ENCODE data around the gene CRACR2B. TPM values are rescaled to one million over a fixed set of nuclear protein-coding genes. Genes with fewer than 3 reads are reported as not detected.

CRACR2B gene
- total RNA-seq, 1 experiment from 2014 or later: 11.8 TPM

GRCh38 chr11:862696-863022, 34.9 kb downstream of the CRACR2B start:
- RAD21 ChIA-PET (ENCODE audit: low non-redundant PET in 1 of 2, low total read pairs in 2 of 2, uncharacterized antibody in 2 of 2, unreplicated experiment in 2 of 2): no interaction called here
- BruUV-seq (replicated peaks): no TSS peak
- Histone ChIP-seq H3K9me2 (ENCODE audit: insufficient read depth) (no peaks in the 10 kb centered on the region), H3K79me2 (ENCODE audit: insufficient read depth, low read length) (no peaks in the 10 kb centered on the region), H3K9me3 (ENCODE audit: control insufficient read depth in 1 of 2, insufficient read depth in 1 of 2, low read depth in 1 of 2, low read length in 2 of 2) (no peaks in the 10 kb centered on the region), H3K27ac (ENCODE audit: low read depth, low read length) (no peak overlapping the region), H2AFZ (ENCODE audit: low read depth, low read length, poor library complexity, severe bottlenecking) (no peak overlapping the region), H3K9ac (ENCODE audit: low read length) (no peak overlapping the region), H4K20me1 (ENCODE audit: insufficient read depth) (no peaks in the 10 kb centered on the region), H3K4me1 (ENCODE audit: control insufficient read depth in 1 of 2, insufficient read depth in 2 of 2, low read length in 2 of 2) (peaks cover 7 to 34% of the 10 kb centered on the region in 2 experiments), H3K4me2 (ENCODE audit: low read length) (no peak overlapping the region), H3K36me3 (ENCODE audit: control insufficient read depth in 1 of 2, insufficient read depth in 2 of 2, low read length in 2 of 2) (no peaks in the 10 kb centered on the region), H3K27me3 (ENCODE audit: insufficient read depth, low read length) (no peaks in the 10 kb centered on the region), H3K4me3 (replicated peaks in 1 of 2; ENCODE audit: low read depth in 1 of 2, low read length in 2 of 2) (no peak overlapping the region)
- DNase-seq (ENCODE audit: low read depth, low spot score) (no peak), ATAC-seq (no peak)
- TF ChIP-seq ZFX (IDR thresholded peaks at IDR 0.05) (no peak), TCF7L2 (IDR thresholded peaks at IDR 0.05; ENCODE audit: borderline replicate concordance, extremely low read depth, insufficient read depth, insufficient read length) (no peak), SIN3A (IDR thresholded peaks at IDR 0.05; ENCODE audit: low read depth) (no peak), JUND (IDR thresholded peaks at IDR 0.05) (no peak), EZH2 (IDR thresholded peaks at IDR 0.05) (no peak), ELF1 (IDR thresholded peaks at IDR 0.05; ENCODE audit: borderline replicate concordance, low read depth) (no peak), SRF (IDR thresholded peaks at IDR 0.05; ENCODE audit: low read depth) (no peak), CTCF (IDR thresholded peaks at IDR 0.05 in 2 of 3, conservative IDR thresholded peaks at IDR 0.05 in 1 of 3; ENCODE audit: borderline replicate concordance in 1 of 3, insufficient read depth in 1 of 3, low read depth in 2 of 3, low read length in 2 of 3) (no peak), EZH2phosphoT487 (IDR thresholded peaks at IDR 0.05; ENCODE audit: borderline replicate concordance) (no peak), RAD21 (IDR thresholded peaks at IDR 0.05; ENCODE audit: low read depth) (no peak), EGR1 (IDR thresholded peaks at IDR 0.05; ENCODE audit: low read depth) (no peak), FOSL1 (IDR thresholded peaks at IDR 0.05; ENCODE audit: low read depth) (no peak), ZNF274 (IDR thresholded peaks at IDR 0.05; ENCODE audit: low read depth, low read length) (no peak), YY1 (IDR thresholded peaks at IDR 0.05; ENCODE audit: extremely low read depth, insufficient replicate concordance, low read depth, low read length) (no peak), REST (IDR thresholded peaks at IDR 0.05; ENCODE audit: low read depth) (no peak), POLR2A (IDR thresholded peaks at IDR 0.05; ENCODE audit: borderline replicate concordance, extremely low read depth, insufficient read depth, insufficient read length) (no peak), ZBTB33 (IDR thresholded peaks at IDR 0.05; ENCODE audit: extremely low read depth, insufficient replicate concordance, low read length) (no peak), CBX3 (IDR thresholded peaks at IDR 0.05; ENCODE audit: low read depth) (no peak)
- TF ChIP-seq, protein P1, sequence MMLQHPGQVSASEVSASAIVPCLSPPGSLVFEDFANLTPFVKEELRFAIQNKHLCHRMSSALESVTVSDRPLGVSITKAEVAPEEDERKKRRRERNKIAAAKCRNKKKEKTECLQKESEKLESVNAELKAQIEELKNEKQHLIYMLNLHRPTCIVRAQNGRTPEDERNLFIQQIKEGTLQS (IDR thresholded peaks at IDR 0.05): no peak
- TF ChIP-seq, protein P2, sequence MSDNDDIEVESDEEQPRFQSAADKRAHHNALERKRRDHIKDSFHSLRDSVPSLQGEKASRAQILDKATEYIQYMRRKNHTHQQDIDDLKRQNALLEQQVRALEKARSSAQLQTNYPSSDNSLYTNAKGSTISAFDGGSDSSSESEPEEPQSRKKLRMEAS (IDR thresholded peaks at IDR 0.05): no peak
- POLR2A ChIA-PET: no interaction called here
- CTCF ChIA-PET: interaction anchor here (0.7 kb wide), 1 partner anchor 389 kb away, joined by 4 read pairs; no protein-coding TSS in a partner anchor
- intact Hi-C loops (cut with micrococcal nuclease): no loop called here

Measured in HCT116 (cell line).